Right cardiac atrium (tissue), 5 donors: Measurements from ENCODE around the gene CELSR2. TPM values are rescaled to one million over a fixed set of nuclear protein-coding genes. Genes with fewer than 3 reads are reported as not detected.

Experiments used
- ATAC-seq, 2 donors: fragments of 200-7000 bp; cut with Tn5 transposase; one replicate each; pipeline versions ENCODE4 v1.8.0 to v1.9.1; 2020; ENCODE audit warnings: moderate library complexity in 2 of 2, mild to moderate bottlenecking in 1 of 2
- DNase-seq, 3 donors: peaks; one replicate each; pipeline ENCODE4 v3.0.0-alpha.2; 2020
- H3K27ac ChIP-seq: one replicate; pipeline ENCODE4 v1.5.1; 2013; ENCODE audit warnings: mild to moderate bottlenecking, low read length, control low read depth, moderate library complexity
- H3K27me3 ChIP-seq: one replicate; pipeline ENCODE4 v1.6.1; 2013; ENCODE audit not compliant: control insufficient read depth, insufficient read depth
- H3K4me1 ChIP-seq: one replicate; pipeline ENCODE4 v1.6.1; 2013; ENCODE audit warnings: low read length; ENCODE audit not compliant: control insufficient read depth, insufficient read depth
- H3K4me3 ChIP-seq: one replicate; pipeline ENCODE4 v1.5.1; 2013; ENCODE audit warnings: low read length, control low read depth
- H3K9me3 ChIP-seq: one replicate; pipeline ENCODE4 v1.6.1; 2013; ENCODE audit warnings: low read length; ENCODE audit not compliant: control insufficient read depth
- WGBS: extraction: QIAGEN DNeasy Blood & Tissue Kit; methylation state at CpG from one replicate; pipeline ENCODE4 v1.1.7; 2013; 5-methylcytosine and 5-hydroxymethylcytosine counted together
- intact Hi-C, 4 donors: fragments of 100-400 bp; cut with DNase I; formaldehyde crosslinking; loops; one replicate each; pipeline versions ENCODE4 v1.11.0 to v1.14.0; 2022 to 2023
- polyA plus RNA-seq: library from polyadenylated mRNA; stranded (reverse); fragments of 200-250 nt; gene quantifications from one replicate; pipeline ENCODE4 v1.2.3, GENCODE V29; 2013
- total RNA-seq, 4 donors: library from RNA; stranded (reverse); fragmentation: NEBNext Ultra II Directional; extraction: Animal tissue kit (Norgen Biotek cat#: 25700); gene quantifications; one replicate each; pipeline ENCODE4 v1.2.1, GENCODE V29; 2021
- donor health status: healthy with polysubstance abuse.
- donor health status: DM: no; HTN: yes; CAD: no.
- donor health status: DM: no; HTN: no; CAD: no.
- donor health status: DM: no; HTN: yes; CAD: no; lungs with severe emphysema.
- donor health status: DM: yes; HTN: yes; CAD: no.

Gene CELSR2
- total and polyA plus RNA-seq, 5 donors, result 16.0 to 33.2 (median 27.0) TPM

- Histone ChIP-seq H3K27ac (no peak overlapping the region), H3K4me1 (peaks cover 6% of the 10 kb centered on the region), H3K4me3 (no peak overlapping the region), H3K27me3 (no peaks in the 10 kb centered on the region), H3K9me3 (no peaks in the 10 kb centered on the region)
- 79% methylated on average over 7 of the region's 7 CpGs for WGBS
- no peak for DNase-seq
- ATAC-seq, result no peak
- intact Hi-C loops, result loop anchor here in 2 of 4 donors (5.0 kb wide), 2 partner anchors 137 to 272 kb away; partner anchors contain the start of gene SORT1 (in 1 of the 2)
These were observed 10.6 kb downstream of the CELSR2 start for GRCh38 chr1:109259674-109260557.

GRCh38 chr1:109261006-109261405 is 11.7 kb downstream of the CELSR2 start:
- 89% methylated on average over 16 of the region's 16 CpGs for WGBS
- DNase-seq, result peak in 1 of 3 donors; percentile 18
- H3K9me3 ChIP-seq, result no peaks in the 10 kb centered on the region
- H3K4me1 ChIP-seq, result no peaks in the 10 kb centered on the region
- intact Hi-C loops, result loop anchor here in 2 of 4 donors (5.0 kb wide), 2 partner anchors 136 to 271 kb away; partner anchors contain the start of gene SORT1 (in 1 of the 2)
- no peak overlapping the region for H3K4me3 ChIP-seq
- no peak overlapping the region for H3K27ac ChIP-seq
- no peak for ATAC-seq
- no peaks in the 10 kb centered on the region for H3K27me3 ChIP-seq

DNA sequence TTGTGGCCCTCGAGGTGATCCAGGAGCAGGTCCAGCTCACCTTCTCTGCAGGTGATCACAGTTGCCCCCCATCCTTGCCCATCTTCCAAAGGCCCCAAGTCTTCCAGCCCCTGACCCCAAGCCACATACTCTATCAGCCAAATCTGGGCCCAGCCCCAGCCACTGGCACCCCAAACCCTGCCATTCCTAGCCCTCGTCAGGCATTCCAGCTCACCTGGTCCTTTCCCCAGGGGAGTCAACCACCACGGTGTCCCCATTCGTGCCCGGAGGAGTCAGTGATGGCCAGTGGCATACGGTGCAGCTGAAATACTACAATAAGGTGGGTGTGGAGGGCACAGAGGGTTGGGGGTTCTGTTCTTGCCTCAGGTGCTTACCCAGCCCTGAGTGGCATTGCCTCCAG is 12.2 kb downstream of the CELSR2 start:
- WGBS, result 86% methylated on average over 6 of the region's 6 CpGs
- no peak for ATAC-seq
- intact Hi-C loops, result loop anchor here in 2 of 4 donors (5.0 kb wide), 2 partner anchors 136 to 271 kb away; partner anchors contain the start of gene SORT1 (in 1 of the 2)

DNA sequence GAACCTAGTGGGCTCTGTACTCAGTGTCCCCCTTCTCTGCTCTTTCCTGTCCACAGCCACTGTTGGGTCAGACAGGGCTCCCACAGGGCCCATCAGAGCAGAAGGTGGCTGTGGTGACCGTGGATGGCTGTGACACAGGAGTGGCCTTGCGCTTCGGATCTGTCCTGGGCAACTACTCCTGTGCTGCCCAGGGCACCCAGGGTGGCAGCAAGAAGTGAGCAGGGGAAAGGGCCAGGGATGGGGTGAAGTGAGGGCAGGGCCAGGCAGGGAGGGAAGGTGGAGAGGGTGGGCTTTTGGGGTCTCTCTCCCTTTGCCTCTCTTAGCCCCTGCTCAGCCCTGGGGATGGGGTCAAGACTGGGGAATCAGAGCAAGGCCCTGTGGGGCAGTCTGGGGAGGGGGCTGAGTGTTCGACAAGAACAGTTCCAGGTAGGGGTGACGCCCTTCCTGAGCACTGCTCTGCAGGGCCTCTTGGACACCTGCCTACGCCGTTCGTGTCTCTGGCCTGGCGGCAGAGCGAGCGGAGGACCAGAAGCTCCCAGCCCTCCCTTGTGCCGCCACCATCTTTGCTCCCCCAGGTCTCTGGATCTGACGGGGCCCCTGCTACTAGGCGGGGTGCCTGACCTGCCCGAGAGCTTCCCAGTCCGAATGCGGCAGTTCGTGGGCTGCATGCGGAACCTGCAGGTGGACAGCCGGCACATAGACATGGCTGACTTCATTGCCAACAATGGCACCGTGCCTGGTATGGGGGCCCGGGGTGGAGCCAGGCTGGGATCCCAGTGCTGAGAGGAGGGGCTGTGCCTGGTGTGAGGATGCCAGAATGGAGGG is 13.1 kb downstream of the CELSR2 start:
- H3K4me3 ChIP-seq, result no peak overlapping the region
- H3K27me3 ChIP-seq, result no peaks in the 10 kb centered on the region
- H3K9me3 ChIP-seq, result no peaks in the 10 kb centered on the region
- intact Hi-C loops, result loop anchor here in 3 of 4 donors (1.0 to 5.0 kb wide), 3 partner anchors 135 to 270 kb away; partner anchors contain the start of gene SORT1 (in 1 of the 3)
- ATAC-seq (no peak), DNase-seq (peak in 1 of 3 donors; percentile 24)
- 84% methylated on average over 22 of the region's 22 CpGs for WGBS
- no peak overlapping the region for H3K27ac ChIP-seq
- no peaks in the 10 kb centered on the region for H3K4me1 ChIP-seq

More for the DNA sequence above, 12.2 kb downstream of the CELSR2 start:
- Histone ChIP-seq H3K27ac (no peak overlapping the region), H3K9me3 (no peaks in the 10 kb centered on the region), H3K4me1 (no peaks in the 10 kb centered on the region), H3K27me3 (no peaks in the 10 kb centered on the region), H3K4me3 (no peak overlapping the region)
- peak in 1 of 3 donors; percentile 24 for DNase-seq

DNA sequence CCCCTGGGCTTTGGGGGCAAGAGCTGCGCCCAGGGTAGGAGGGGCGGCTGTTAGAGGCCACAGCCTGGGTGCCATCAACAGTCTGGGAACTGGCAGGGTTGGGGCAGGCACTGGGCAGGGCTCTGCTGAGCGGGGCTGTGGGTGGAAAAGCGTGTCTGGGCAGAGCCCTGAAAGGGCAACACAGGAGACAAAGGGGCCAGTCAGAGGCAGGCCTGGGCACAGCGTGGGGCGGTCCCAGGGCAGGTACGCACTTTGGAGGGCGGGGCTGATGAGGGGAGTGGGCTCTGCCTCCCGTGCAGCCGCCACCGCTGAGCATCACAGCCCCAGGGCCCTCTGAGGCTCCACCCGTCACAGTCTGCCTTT is 13.9 kb downstream of the CELSR2 start:
- intact Hi-C loops, result loop anchor here in 3 of 4 donors (1.0 to 5.0 kb wide), 3 partner anchors 134 to 269 kb away; partner anchors contain the start of gene SORT1 (in 1 of the 3)
- H3K9me3 ChIP-seq, result no peaks in the 10 kb centered on the region
- 64% methylated on average over 12 of the region's 12 CpGs for WGBS
- no peaks in the 10 kb centered on the region for H3K4me1 ChIP-seq
- no peak overlapping the region for H3K27ac ChIP-seq
- no peaks in the 10 kb centered on the region for H3K27me3 ChIP-seq
- H3K4me3 ChIP-seq, result no peak overlapping the region
- ATAC-seq (peak; percentile 4 to 18), DNase-seq (no peak)

- H3K9me3 ChIP-seq, result no peaks in the 10 kb centered on the region
- H3K27me3 ChIP-seq, result no peaks in the 10 kb centered on the region
- no peak overlapping the region for H3K4me3 ChIP-seq
- ATAC-seq, result peak; percentile 86 to 92
- DNase-seq, result peak; percentile 81 to 94 (median 93)
- H3K4me1 ChIP-seq, result no peaks in the 10 kb centered on the region
- 49% methylated on average over 29 of the region's 29 CpGs for WGBS
- intact Hi-C loops, result loop anchor here in 3 of 4 donors (1.0 to 5.0 kb wide), 3 partner anchors 134 to 269 kb away; partner anchors contain the start of gene SORT1 (in 1 of the 3)
- no peak overlapping the region for H3K27ac ChIP-seq
These were observed 14.4 kb downstream of the CELSR2 start for GRCh38 chr1:109263597-109264378.

DNA sequence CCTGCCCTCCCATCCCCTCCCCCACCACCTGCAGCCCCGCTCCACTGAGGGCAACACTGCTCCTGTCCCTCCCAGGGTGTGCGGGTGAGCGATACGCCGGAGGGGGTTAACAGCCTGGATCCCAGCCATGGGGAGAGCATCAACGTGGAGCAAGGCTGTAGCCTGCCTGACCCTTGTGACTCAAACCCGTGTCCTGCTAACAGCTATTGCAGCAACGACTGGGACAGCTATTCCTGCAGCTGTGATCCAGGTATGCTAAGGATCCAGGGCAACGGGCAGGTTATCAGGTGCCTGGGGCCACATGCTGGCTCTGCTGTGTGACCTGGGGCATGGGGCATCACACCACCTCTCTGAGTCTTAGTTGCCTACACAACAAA is 15.0 kb downstream of the CELSR2 start:
- intact Hi-C loops, result loop anchor here in 2 of 4 donors (5.0 kb wide), 2 partner anchors 133 to 268 kb away; partner anchors contain the start of gene SORT1 (in 1 of the 2)
- WGBS, result 71% methylated on average over 9 of the region's 9 CpGs
- no peak overlapping the region for H3K27ac ChIP-seq
- H3K9me3 ChIP-seq, result no peaks in the 10 kb centered on the region
- H3K27me3 ChIP-seq, result no peaks in the 10 kb centered on the region
- no peaks in the 10 kb centered on the region for H3K4me1 ChIP-seq
- ATAC-seq (no peak), DNase-seq (peak in 1 of 3 donors; percentile 18)
- H3K4me3 ChIP-seq, result no peak overlapping the region

DNA sequence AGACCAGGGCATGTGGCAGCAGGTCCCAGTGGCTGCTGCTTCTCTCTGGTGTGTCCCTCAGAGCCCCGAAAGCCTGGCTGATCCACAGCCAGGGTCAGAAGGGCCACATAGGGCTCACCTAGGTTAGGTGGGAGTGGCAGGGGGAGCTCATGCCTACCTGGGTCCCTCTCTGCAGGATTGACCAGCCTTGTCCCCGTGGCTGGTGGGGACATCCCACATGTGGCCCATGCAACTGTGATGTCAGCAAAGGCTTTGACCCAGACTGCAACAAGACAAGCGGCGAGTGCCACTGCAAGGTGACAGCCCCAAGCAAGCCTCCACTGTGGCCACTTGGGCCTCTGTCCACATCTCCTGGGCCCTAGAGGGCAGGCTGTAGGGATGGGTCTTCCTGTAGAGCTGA is 15.7 kb downstream of the CELSR2 start:
- 90% methylated on average over 4 of the region's 4 CpGs for WGBS
- peak in 1 of 3 donors; percentile 18 for DNase-seq
- Histone ChIP-seq H3K27me3 (no peaks in the 10 kb centered on the region), H3K9me3 (no peaks in the 10 kb centered on the region), H3K4me3 (no peak overlapping the region), H3K27ac (no peak overlapping the region), H3K4me1 (no peaks in the 10 kb centered on the region)
- intact Hi-C loops, result no loop called here
- no peak for ATAC-seq

GRCh38 chr1:109265741-109266330 is 16.5 kb downstream of the CELSR2 start:
- WGBS, result 92% methylated on average over 13 of the region's 13 CpGs
- H3K4me1 ChIP-seq, result no peaks in the 10 kb centered on the region
- DNase-seq (peak in 1 of 3 donors; percentile 50), ATAC-seq (no peak)
- H3K27me3 ChIP-seq, result no peaks in the 10 kb centered on the region
- H3K4me3 ChIP-seq, result no peak overlapping the region
- intact Hi-C loops, result no loop called here
- no peak overlapping the region for H3K27ac ChIP-seq
- H3K9me3 ChIP-seq, result no peaks in the 10 kb centered on the region

GRCh38 chr1:109266965-109267364 is 17.6 kb downstream of the CELSR2 start:
- H3K27ac ChIP-seq, result no peak overlapping the region
- H3K9me3 ChIP-seq, result no peaks in the 10 kb centered on the region
- ATAC-seq (no peak), DNase-seq (peak in 1 of 3 donors; percentile 28)
- no peaks in the 10 kb centered on the region for H3K27me3 ChIP-seq
- H3K4me1 ChIP-seq, result no peaks in the 10 kb centered on the region
- 81% methylated on average over 11 of the region's 11 CpGs for WGBS
- intact Hi-C loops, result no loop called here
- H3K4me3 ChIP-seq, result no peak overlapping the region
